H1 (cell line): Measurements from ENCODE around the gene PTBP3. TPM values are rescaled to one million over a fixed set of nuclear protein-coding genes. Genes with fewer than 3 reads are reported as not detected.

ENCODE experiments used
- KDM5A ChIP-seq: fragments of 200-600 bp; IDR thresholded peaks from 2 replicates; pipeline ENCODE4 v1.7.1; 2012; ENCODE audit warnings: mild to moderate bottlenecking, low read length, inconsistent platforms, mixed read lengths
- NANOG ChIP-seq: IDR thresholded peaks from 2 replicates; pipeline ENCODE4 v1.6.1; 2011; ENCODE audit warnings: low read length, low read depth, mild to moderate bottlenecking, inconsistent platforms; ENCODE audit not compliant: insufficient read depth, poor library complexity, severe bottlenecking
- NRF1 ChIP-seq: IDR thresholded peaks from 2 replicates; pipeline ENCODE4 v1.6.1; 2011; ENCODE audit warnings: mild to moderate bottlenecking, low read depth, low read length, improper control_type of control experiment
- SAP30 ChIP-seq: fragments of 300-600 bp; sonication (generic); IDR thresholded peaks from 2 replicates; pipeline ENCODE4 v1.7.1; 2012; ENCODE audit warnings: low read length, moderate library complexity, mild to moderate bottlenecking, inconsistent platforms; ENCODE audit not compliant: insufficient read depth, insufficient replicate concordance
- SP4 ChIP-seq: IDR thresholded peaks from 2 replicates; pipeline ENCODE4 v1.6.1; 2012; ENCODE audit warnings: low read length, inconsistent platforms
- polyA plus RNA-seq, 7 experiments: library from polyadenylated mRNA; depleted of rRNA in 3 of 7; stranded (reverse) in 5 of 7; unstranded in 2 of 7; fragments of >200 nt in 5 of 7; fragments of 200-250 nt in 2 of 7; gene quantifications; 1 replicate in 5 of 7; 2 replicates in 1 of 7; 4 replicates in 1 of 7; pipeline versions ENCODE4 v1.2.1 to v1.2.3, GENCODE V29; 2011 to 2013; ENCODE audit warnings: missing spikeins in 2 of 7, mixed read lengths in 2 of 7
- total RNA-seq: library from RNA; stranded (reverse); fragmentation: NEBNext Ultra II Directional; extraction: Animal tissue kit (Norgen Biotek cat#: 25700); gene quantifications from 2 replicates; pipeline ENCODE4 v1.2.1, GENCODE V29; 2021

The PTBP3 gene
- total and polyA plus RNA-seq, 2 of the 8 experiments (the other 6 are each of a cell fraction or from before 2014, with no cell fraction given): 51.0 to 124 TPM

GRCh38 chr9:112273876-112274275, 59.5 kb downstream of the PTBP3 start (continued):
- TF ChIP-seq NANOG (no peak), SP4 (no peak), KDM5A (no peak), SAP30 (no peak), NRF1 (no peak)
- TF ChIP-seq, all 59 proteins: peak for 0
